Vagina (tissue), 2 donors: Measurements from ENCODE around the gene USP47. TPM values are rescaled to one million over a fixed set of nuclear protein-coding genes. Genes with fewer than 3 reads are reported as not detected.

Experiments
- DNase-seq, 2 donors: peaks; one replicate each; pipeline ENCODE4 v3.0.0-alpha.2; 2017; ENCODE audit errors: extremely low spot score in 2 of 2
- H3K27ac ChIP-seq: fragments of 200-600 bp; sonication (generic); one replicate; pipeline ENCODE4 v1.5.1; 2019
- H3K27me3 ChIP-seq: fragments of 200-600 bp; sonication (generic); one replicate; pipeline ENCODE4 v1.5.1; 2019
- H3K36me3 ChIP-seq, 2 donors: fragments of 200-600 bp; sonication (generic); one replicate each; pipeline ENCODE4 v1.5.1; 2017 to 2019
- H3K4me1 ChIP-seq: fragments of 200-600 bp; sonication (generic); one replicate; pipeline ENCODE4 v1.5.1; 2019
- H3K4me3 ChIP-seq, 2 donors: fragments of 200-600 bp; sonication (generic); 1 replicate in 1 of 2; 2 replicates in 1 of 2; pipeline ENCODE4 v1.5.1; 2016 to 2019
- H3K9me3 ChIP-seq: fragments of 200-600 bp; sonication (generic); one replicate; pipeline ENCODE4 v1.5.1; 2019
- POLR2A ChIP-seq, 2 donors: fragments of 450-650 bp; IDR thresholded peaks; one replicate each; pipeline ENCODE4 v1.6.1; 2017; ENCODE audit warnings: antibody characterized with exemption in 2 of 2, mild to moderate bottlenecking in 2 of 2, moderate library complexity in 2 of 2
- POLR2AphosphoS5 ChIP-seq, 2 donors: sonication (generic); formaldehyde crosslinking; IDR thresholded peaks; one replicate each; pipeline ENCODE4 v1.9.0; 2017; ENCODE audit warnings: antibody characterized with exemption in 2 of 2, mild to moderate bottlenecking in 2 of 2, low read depth in 1 of 2; ENCODE audit not compliant: insufficient read depth in 1 of 2
- intact Hi-C: fragments of 100-400 bp; cut with DNase I; formaldehyde crosslinking; loops from one replicate; pipeline ENCODE4 v1.15.1; 2023
- total RNA-seq: library from RNA; depleted of rRNA; stranded (reverse); fragments of >200 nt; gene quantifications from one replicate; pipeline ENCODE4 v1.2.3, GENCODE V29; 2016
- TF ChIP-seq, protein P1 (sequence below), 3 experiments: fragments of 450-650 bp in 2 of 3; fragments of 200-600 bp in 1 of 3; sonication (generic) in 1 of 3; IDR thresholded peaks; one replicate each; pipeline ENCODE4 v1.5.1; 2017 to 2019; ENCODE audit warnings: antibody characterized with exemption in 3 of 3, mild to moderate bottlenecking in 2 of 3, moderate library complexity in 2 of 3

The USP47 gene
- total RNA-seq, 1 donor from 2014 or later: 69.2 TPM

DNA sequence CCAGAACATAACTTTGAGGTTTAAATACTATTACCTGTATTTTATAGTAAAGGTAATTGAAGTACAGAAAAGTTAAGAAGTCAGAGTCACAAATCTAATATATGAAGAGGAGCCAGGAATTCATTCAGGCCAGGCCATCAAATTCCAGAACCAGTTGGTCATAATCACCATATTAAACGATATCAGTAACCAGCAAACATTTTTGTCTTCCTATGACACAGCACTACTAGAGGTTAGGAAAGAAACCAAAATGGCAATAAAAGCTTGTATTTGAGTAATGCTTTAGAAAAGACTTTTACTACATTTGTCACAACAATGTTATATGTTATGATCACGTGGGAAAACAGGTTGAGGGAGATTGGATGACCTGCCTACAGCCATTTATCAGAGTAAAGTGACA, 104.4 kb downstream of the USP47 start:
- Histone ChIP-seq H3K27me3 (no peaks in the 10 kb centered on the region), H3K27ac (no peak overlapping the region), H3K36me3 (peaks cover 0 to 52% of the 10 kb centered on the region in 2 donors), H3K4me3 (no peak overlapping the region), H3K4me1 (no peaks in the 10 kb centered on the region), H3K9me3 (no peaks in the 10 kb centered on the region)
- TF ChIP-seq, protein P1, sequence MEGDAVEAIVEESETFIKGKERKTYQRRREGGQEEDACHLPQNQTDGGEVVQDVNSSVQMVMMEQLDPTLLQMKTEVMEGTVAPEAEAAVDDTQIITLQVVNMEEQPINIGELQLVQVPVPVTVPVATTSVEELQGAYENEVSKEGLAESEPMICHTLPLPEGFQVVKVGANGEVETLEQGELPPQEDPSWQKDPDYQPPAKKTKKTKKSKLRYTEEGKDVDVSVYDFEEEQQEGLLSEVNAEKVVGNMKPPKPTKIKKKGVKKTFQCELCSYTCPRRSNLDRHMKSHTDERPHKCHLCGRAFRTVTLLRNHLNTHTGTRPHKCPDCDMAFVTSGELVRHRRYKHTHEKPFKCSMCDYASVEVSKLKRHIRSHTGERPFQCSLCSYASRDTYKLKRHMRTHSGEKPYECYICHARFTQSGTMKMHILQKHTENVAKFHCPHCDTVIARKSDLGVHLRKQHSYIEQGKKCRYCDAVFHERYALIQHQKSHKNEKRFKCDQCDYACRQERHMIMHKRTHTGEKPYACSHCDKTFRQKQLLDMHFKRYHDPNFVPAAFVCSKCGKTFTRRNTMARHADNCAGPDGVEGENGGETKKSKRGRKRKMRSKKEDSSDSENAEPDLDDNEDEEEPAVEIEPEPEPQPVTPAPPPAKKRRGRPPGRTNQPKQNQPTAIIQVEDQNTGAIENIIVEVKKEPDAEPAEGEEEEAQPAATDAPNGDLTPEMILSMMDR (IDR thresholded peaks at IDR 0.05): no peak
- TF ChIP-seq POLR2AphosphoS5 (IDR thresholded peaks at IDR 0.05; ENCODE audit: insufficient read depth in 1 of 2, low read depth in 1 of 2) (no peak), POLR2A (IDR thresholded peaks at IDR 0.05) (no peak)
- DNase-seq: no peak
- intact Hi-C loops: no loop called here

DNA sequence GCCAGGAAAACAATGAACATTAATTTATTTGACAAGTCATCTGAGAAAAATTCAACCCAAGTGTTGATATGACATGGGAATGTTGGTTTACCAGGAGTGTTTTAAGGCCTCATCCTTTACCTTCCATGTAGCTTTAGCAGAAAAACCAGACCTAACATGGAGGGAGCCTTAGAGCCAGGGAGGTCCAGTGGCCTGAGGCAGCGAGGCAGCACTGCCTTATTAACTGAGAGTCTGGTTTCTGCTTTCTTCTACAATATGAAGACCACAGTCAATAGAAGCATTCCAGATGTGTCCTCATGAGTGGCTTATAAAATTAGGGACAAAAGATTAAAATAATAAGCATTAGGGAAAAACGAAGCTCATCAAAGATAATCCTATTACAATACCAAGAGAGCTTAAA, 105.1 kb downstream of the USP47 start:
- Histone ChIP-seq H3K9me3 (no peaks in the 10 kb centered on the region), H3K4me1 (no peaks in the 10 kb centered on the region), H3K27me3 (no peaks in the 10 kb centered on the region), H3K36me3 (peaks cover 0 to 54% of the 10 kb centered on the region in 2 donors), H3K27ac (no peak overlapping the region), H3K4me3 (no peak overlapping the region)
- intact Hi-C loops: no loop called here
- TF ChIP-seq POLR2AphosphoS5 (IDR thresholded peaks at IDR 0.05; ENCODE audit: insufficient read depth in 1 of 2, low read depth in 1 of 2) (no peak), POLR2A (IDR thresholded peaks at IDR 0.05) (no peak)
- TF ChIP-seq, protein P1 (IDR thresholded peaks at IDR 0.05): no peak
- no peak for DNase-seq

DNA sequence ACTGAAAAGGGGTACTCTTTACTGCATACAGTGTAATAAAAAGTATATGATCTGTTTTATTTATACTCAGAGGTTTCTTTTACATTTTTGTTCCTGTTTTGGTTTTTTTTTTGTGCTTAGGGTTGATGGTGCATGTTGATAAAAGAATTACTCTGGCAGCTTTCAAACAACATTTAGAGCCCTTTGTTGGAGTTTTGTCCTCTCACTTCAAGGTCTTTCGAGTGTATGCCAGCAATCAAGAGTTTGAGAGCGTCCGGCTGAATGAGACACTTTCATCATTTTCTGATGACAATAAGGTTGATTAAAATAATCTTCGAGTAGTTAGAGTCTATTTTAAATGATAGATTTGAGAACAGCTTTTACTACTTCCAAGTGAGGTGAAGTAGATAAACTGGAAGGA, 106.1 kb downstream of the USP47 start:
- intact Hi-C loops: no loop called here
- TF ChIP-seq POLR2A (IDR thresholded peaks at IDR 0.05) (no peak), POLR2AphosphoS5 (IDR thresholded peaks at IDR 0.05; ENCODE audit: insufficient read depth in 1 of 2, low read depth in 1 of 2) (no peak)
- TF ChIP-seq, protein P1 (IDR thresholded peaks at IDR 0.05): no peak
- Histone ChIP-seq H3K36me3 (peaks cover 0 to 52% of the 10 kb centered on the region in 2 donors), H3K27ac (no peak overlapping the region), H3K4me3 (no peak overlapping the region), H3K4me1 (no peaks in the 10 kb centered on the region), H3K27me3 (no peaks in the 10 kb centered on the region), H3K9me3 (no peaks in the 10 kb centered on the region)
- DNase-seq: no peak

DNA sequence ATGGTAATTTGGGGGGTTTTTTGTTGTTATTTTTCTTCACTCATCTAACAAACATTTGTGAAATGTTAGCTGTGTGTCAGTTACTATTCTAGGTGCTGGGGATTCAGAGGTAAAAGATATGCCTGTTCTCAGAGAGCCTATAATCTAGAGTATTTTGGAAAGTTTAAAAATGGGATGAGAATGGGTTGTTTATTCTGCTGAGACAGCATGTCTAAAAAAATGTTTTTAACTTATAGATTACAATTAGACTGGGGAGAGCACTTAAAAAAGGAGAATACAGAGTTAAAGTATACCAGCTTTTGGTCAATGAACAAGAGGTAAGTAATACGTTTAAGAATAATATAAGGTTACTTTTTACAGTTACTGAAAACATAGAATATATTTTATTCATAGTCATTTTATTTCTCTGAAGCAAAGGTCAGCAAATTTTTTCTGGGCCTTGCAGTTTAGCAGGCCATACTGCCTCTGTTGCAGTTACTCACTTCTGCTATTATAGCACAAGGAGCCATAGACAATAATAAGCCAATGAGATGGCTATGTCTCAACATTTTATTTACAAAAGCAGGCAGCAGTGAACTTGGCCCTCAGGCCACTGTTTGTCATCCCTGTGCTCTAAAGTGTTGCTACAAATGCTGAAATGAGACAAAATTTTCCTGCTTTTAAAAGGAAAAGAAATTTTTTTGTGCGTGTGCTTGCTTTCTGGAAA, 106.6 kb downstream of the USP47 start:
- DNase-seq: no peak
- Histone ChIP-seq H3K36me3 (peaks cover 0 to 54% of the 10 kb centered on the region in 2 donors), H3K4me3 (no peak overlapping the region), H3K4me1 (no peaks in the 10 kb centered on the region), H3K27me3 (no peaks in the 10 kb centered on the region), H3K27ac (no peak overlapping the region), H3K9me3 (no peaks in the 10 kb centered on the region)
- intact Hi-C loops: no loop called here
- no peak for TF ChIP-seq POLR2A (IDR thresholded peaks at IDR 0.05)
- TF ChIP-seq, protein P1 (IDR thresholded peaks at IDR 0.05): no peak
- no peak for TF ChIP-seq POLR2AphosphoS5 (IDR thresholded peaks at IDR 0.05; ENCODE audit: insufficient read depth in 1 of 2, low read depth in 1 of 2)

DNA sequence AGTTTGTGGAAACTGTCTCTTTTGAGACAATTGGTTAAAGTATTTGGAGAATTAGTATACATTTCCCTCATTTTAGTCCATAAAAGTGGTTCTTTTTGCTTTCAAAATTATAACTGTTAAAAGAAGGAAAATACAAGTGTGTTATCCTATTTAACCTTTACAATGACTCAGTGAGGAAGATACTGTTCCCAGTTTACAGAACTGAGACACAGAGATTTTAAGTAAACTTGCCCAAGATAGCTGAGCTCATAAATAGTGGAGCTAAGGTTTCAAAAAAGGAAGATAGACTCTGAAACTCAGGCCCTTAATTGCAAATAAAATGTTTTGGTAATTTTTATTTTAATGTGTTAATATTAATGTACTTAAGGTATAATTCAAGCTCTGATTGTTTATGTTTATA, 107.7 kb downstream of the USP47 start:
- TF ChIP-seq, protein P1 (IDR thresholded peaks at IDR 0.05): no peak
- TF ChIP-seq POLR2AphosphoS5 (IDR thresholded peaks at IDR 0.05; ENCODE audit: insufficient read depth in 1 of 2, low read depth in 1 of 2) (no peak), POLR2A (IDR thresholded peaks at IDR 0.05) (no peak)
- DNase-seq: no peak
- Histone ChIP-seq H3K27me3 (no peaks in the 10 kb centered on the region), H3K4me1 (no peaks in the 10 kb centered on the region), H3K9me3 (no peaks in the 10 kb centered on the region), H3K36me3 (peaks cover 0 to 56% of the 10 kb centered on the region in 2 donors), H3K4me3 (no peak overlapping the region), H3K27ac (no peak overlapping the region)
- intact Hi-C loops: no loop called here
